GM18868 (cell line): ENCODE measurements around the gene ACVR1.
"Not testable (repeated sequence)": the region's sequence is repeated elsewhere in the genome, so short reads cannot be mapped to it uniquely, and the experiment has no call there.

Source experiments
- ATAC-seq: cut with Tn5 transposase; IDR thresholded peaks from one replicate; pipeline ENCODE4 v1.9.1; 2021; ENCODE audit warnings: mild to moderate bottlenecking, moderate library complexity; ENCODE audit not compliant: unreplicated experiment

Gene ACVR1

DNA sequence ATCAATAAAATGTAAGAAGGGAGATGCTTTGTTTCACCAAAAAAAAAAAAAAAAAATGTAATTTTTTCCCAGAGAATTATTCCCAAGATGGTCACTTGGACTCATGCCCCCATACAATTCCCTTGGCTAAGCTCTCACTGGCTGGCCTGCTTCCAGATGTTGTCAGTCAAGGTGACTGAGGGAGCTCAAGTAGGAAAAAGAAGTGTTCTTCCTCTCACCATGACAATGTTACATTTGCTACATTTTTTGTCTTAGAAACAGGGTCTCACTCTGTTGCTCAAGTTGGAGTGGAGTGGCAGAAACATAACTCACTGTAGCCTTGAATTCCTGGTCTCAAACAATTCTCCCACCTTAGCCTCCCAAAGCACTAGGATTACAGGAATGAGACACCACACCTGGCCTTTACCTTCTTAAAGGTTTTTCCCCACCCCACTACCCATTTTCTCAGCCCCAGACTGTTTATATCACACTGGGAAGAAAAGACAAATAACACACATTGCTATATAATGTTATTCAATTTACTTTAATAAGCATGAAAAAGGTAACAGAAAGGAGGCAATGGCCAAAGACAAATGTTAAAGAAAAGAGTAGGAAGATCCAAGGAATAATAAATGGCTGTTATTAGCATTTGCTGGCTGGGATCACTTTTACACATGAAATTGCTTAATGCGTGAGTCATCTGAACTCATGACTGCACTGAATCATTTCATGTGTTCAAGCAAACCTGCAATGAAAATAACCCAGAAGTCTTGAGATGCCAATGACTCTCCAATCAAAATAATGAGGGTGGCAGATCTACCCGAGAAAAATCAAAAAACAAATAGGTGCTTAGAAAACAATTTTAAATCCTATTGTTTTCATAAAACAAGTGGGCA, 45.2 kb downstream of the ACVR1 start:
- no peak for ATAC-seq

DNA sequence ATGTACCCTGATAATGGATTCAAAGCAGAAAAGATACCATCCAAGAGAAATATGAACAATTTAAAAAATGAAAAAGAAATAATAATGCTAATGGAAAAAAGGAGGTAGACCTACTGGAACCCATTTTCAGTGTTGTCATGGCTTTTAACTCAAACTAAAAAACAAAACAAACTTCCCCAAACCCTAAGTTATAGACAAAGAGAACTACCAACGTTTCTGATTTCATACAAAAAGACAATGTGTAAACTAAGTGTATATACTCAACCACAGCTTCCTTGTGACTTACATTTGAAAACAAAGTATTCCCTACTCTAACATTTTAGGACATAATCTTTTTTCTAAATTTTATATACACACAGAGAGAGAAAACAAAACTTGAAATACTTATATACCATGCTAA, 45.9 kb downstream of the ACVR1 start:
- no peak for ATAC-seq

DNA sequence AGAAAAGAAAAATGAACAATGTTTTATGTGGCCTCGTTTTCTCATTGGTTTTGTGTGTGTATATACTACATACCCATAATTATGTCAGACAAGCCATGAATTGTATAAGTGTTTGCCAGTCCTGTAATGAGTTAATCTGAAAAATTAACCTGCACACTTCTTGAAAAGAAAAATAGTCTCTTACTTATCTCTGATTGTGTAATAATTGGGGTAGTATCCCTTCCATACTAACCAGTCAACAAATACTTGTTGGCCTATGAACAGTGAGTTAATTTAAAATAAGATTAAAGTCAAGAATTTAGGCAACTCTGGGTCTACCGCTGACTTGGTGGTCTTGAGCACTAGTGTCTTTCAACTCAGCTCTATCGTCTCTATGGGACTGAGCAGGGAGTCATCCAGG, 48.8 kb downstream of the ACVR1 start:
- no peak for ATAC-seq

DNA sequence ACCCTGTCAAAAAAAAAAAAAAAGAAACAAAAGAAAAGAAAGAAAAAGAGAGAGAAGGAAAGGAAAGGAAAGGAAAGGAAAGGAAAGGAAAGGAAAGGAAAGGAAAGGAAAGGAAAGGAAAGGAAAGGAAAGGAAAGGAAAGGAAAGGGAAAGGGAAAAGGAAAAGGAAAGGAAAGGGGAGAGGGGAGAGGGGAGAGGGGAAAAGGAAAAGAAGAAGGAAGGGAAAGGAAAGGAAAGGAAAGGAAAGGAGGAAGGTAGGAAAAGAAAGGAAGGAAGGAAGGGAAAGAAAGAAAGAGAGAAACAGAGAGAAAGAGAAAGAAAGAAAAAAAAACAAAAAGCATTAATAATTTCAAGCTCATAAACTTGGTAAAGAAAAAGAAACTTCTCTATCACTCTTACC, 49.5 kb downstream of the ACVR1 start:
- not testable (repeated sequence) for ATAC-seq

DNA sequence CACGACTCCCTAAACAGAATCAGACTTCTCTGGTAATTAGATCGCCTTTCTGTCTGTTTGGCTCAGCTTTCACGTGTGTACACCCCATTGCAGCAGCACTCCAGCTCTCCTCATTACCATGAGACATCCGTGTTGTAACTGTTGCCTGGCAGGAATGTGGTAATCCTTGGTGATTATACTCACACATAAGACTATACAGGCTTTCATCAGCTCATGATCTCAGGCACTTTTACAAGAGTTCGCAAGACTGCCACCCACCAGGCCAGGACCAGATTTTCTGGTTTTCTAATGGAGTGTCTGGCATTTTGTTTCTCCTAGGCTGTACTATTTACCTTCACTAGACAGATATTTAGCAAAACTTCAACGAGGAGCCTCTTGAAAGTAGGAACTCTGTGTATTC, 50.2 kb downstream of the ACVR1 start:
- no peak for ATAC-seq

DNA sequence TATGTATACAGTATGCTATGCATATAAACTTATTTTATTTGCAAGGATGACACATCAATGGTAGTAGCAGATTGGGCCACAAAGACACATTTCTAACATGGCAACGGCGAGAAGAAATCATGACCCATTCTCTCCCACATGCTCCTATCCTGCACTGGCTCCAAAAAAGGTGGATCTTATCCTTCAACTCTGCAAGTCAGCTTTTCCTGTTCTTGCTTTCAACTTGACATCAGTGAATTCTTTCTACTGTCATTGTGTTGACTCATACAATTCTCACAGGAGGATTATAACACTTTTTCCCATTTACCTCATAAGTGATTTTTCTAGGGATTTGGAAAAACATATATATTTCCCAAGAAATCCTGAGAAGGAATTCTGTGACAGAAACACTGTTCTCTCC, 53.1 kb downstream of the ACVR1 start:
- no peak for ATAC-seq

DNA sequence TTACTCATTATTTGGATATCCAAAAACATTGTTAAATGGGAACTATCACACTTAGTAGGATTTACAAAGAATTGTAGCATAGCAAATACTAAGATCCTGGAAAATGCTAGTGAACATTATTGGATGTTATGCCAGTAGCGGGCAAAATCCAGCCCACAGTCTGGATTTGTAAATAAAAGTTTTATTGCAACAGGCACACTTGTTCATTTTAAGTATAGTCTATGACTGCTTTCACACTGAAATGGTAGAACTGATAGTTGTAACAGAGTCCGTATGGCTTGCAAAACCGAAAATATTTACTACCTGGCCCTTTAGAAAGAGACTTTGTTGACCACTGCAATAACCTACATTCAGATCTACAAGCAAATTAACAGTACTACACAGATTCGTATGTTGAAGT, 53.6 kb downstream of the ACVR1 start:
- ATAC-seq: no peak

DNA sequence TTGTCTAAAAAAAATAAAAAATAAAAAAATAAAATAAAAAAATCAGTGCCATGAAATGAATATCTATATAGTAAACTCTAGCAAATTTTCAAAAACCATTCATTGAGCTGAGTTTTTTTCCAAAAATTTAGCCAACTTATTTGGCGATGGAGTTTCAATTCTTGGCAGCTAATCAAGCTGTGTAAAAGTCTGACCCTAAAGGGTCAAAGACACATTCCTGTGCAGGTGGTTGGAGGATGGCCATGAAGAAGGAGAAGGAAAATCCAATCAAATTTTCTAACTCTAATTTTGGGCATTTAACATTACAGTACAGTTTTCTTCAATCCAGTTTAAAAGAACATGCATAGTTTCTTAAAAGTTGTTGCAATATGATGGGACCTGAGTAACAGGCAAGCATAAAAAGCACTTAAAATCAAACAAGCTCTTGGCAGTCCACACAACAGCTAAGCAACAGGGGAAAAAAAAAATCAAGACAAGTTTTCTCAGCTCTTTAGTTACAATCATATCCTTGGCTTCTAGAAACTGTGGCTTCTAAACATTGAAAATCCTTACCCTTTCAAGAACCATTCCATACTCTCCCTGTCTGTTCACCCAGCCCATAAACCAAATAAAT, 54.5 kb downstream of the ACVR1 start:
- ATAC-seq: no peak

DNA sequence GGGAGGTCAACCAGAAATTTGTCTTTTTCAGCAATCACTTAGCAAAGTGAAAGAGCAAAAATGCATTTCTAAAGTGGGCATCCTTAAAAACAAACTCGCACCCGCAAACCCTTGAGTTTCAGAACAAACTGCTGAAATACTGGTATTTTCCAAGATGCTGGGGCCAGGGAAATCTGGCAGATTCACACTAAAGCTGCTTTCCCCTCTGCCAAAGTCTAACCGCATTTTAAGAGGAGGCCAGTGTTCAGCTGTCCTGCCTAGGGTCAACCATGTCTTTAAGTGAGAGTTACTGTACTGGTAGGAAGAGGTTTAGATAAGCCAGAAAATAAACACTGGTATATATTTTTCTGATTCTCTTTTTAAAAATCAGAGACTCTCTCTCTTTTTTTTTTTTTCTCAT, 55.9 kb downstream of the ACVR1 start:
- no peak for ATAC-seq

DNA sequence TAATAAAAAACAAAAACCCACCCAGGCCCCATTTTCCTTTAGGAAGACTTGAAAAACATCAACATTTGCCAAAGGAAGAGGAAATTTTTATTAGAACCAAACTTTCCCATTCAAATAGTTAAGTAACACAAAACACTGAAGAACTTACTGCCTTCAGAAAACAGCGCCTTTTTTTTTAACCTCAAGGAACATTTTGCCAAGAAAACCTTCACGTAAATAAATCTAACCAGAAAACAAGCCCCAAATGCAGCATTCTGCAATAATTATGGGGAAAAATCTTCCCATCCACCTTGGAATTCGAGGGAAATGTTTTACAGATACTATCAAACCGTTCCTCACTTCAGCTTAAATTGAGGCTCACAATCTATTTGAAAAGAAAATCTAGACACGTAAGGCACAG, 56.4 kb downstream of the ACVR1 start:
- ATAC-seq: no peak

DNA sequence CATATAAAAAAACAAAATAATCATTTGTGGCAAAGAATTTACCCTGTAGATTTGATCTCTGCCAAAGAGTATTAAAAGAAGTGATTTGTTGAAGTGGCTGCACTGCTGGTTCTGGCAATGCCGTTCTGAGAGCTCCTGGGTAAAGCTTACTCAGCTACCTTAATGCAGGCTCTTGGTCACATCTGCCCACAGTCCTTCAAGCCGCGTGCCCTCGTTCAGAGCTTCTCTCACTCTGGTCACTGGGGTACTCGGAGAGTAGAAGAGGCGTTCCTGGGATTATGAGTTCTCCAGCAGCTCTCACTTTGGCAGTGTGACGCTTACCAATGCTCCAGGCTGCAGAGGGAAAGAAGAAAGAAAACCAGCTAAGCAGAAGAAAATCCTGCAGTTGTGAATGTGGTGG, 57.9 kb downstream of the ACVR1 start:
- no peak for ATAC-seq

DNA sequence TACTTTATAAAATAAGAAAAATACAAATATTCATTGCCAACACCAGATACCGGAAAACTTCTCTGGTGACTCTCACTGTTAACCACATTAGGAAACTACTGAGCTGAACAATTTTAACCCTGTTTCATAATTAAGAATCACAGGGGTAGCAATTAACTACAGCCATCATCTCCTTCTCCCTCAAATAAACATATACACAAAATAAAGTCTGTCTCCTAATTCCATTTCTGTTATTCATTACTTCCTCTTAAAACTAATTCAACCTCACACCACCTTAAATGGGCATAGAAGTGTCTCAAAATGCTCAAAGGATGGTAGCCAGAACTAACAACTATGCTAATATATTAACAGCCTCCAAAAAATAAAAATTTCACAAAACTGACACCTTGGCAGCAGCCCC, 60.7 kb downstream of the ACVR1 start:
- no peak for ATAC-seq

DNA sequence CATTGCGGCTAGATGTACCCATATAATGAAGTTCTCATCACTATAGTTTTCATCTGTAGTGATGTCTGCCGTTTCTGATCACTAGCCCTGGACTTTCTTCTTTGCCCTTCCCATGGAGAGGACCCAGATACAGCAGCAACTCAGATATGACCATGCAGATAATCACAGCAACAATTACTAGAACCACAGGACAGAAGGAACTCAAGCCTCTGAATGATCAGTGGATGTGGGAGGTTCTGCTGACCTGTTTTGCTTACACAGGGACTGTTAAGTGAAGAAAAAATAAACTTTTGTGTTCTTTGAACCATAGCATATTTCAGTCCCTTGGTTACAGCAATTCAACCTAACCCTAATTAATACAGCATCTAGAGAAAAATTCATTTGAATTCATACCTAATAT, 62.7 kb downstream of the ACVR1 start:
- ATAC-seq: no peak

DNA sequence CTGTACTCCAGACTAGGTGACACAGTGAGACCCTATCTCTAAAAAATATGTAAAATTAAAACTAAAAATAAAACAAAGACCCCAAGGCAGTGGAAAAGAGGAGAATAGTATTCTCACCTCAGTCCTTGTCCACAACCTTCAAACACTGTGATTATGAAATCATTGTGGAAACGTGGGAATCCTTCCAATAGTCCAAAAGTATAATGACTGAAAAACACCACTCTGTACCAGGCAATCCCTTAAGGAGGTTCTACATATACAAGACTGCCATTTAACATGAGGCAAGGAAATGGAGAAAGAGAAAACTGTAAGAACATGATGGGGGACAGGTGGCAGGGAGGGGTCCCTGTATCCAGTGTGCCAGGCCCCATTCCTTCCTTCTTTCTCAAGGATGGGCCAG, 66.1 kb downstream of the ACVR1 start:
- no peak for ATAC-seq

DNA sequence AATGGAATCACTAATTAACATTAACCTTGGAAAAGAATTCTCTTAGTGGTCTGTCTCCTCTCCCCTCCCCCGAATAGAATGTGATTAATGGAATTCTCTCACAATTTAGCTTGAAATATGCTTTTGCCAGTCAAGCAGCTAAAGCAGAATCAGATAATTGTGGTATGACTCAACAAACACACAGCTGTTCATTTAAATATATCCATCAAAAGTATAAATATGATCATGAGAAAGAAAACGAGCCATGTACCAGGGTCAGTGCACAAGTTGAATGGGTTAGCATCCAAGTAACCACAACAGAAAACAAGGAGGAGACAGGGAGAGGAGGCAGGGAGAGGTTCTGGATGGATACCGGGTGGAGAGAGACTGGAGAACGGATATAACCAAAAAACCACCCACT, 66.9 kb downstream of the ACVR1 start:
- ATAC-seq: no peak

DNA sequence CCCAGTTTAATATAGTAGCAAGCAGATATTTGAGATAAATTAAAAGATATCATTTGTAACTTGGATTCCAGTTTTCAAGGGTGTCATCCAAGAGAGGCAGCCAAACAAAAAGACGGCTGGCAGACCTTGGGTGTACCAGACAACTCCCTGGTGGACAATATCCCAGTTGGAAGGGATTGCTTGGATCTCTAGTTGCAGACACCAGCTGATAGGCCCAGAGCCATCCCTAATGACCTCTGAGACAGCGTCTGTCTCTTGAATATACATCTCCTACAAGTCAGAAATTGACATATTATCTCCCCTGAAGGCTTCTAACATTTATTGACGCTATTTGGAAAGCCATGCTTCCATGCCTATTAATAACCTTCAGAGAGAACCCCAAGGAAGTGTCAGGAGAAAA, 67.7 kb downstream of the ACVR1 start:
- no peak for ATAC-seq

DNA sequence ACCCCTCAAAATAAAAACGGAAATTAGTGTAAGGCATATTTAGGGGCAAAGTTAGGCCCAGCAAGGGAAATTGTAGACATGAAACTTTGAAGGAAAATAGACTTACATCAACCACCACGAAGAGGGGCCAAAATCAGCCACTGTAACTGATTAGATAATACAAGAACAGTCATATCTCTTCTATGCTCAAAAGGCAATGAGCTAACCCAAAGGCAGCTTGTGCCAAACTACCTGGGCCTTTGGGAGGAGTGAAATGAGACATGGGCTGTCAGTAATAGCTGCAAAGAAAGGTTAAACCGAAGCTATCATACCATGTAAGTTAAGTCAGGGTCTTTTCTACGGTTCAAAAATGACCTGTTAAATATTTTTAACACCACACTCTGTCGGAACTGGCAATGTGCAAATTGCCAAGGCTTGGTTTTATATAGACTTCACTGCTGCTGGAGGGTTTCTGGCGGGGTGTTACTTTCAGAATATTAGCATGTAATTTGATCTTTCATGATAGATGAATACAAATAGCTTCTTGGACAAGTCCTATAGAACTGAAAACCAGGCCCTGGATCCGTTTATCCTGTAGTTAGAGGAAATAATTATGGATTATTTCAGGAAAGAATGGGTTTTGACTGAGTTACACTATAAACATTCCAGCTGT, 69.6 kb downstream of the ACVR1 start:
- no peak for ATAC-seq

DNA sequence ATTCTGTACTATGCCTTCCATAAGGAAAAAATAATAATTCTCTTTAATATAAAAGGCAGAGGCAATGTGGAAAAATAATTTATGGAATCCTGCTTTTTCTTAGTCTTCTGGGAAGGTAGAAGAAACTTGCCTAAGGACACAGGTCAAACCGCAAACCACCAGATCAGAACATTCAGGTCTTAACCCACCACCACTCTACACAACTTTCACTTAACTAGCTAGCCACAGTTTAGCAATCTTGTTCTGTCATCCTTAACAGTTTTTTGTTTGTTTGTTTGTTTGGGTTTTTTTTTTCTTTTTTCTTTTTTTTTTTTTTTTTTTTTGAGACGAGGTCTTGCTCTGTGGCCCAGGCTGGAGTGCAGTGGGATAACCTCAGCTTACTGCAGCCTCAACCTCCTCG, 70.6 kb downstream of the ACVR1 start:
- ATAC-seq: no peak

DNA sequence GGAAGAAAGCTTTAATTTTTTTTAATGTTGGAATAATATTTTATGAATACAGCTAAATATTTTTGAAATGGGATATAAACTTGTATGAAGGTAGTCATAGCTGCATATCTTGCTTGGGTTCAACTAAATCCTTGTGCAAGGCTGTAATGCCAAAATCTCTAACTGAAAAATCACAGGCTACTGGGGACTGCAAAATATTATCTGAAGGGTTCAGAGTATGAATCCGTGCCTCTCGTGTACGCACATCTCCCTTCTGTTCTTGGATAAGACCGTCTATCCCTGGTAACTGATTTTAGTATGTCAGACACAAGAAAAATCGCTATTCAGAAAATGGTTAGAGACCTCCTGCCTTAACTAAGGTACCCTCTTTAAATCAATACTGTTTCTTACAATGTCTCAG, 71.8 kb downstream of the ACVR1 start:
- ATAC-seq: no peak

DNA sequence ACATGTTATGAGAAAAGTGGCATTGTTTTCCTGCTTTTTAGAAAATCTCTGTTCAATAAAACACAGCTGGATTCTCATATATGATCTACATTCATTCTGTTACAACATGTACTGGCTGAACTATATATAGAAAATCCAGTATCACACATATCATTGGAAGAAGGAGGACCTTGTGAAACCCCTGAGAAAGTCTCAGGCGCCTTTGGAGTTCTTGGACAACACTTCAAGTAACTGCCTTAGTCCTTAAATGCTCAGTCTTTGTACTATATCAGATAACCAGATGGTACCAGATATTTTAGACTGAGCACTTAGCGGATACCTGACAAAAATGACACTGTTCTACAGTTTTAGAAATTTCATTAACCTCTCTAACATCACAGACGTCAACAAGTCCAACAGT, 72.2 kb downstream of the ACVR1 start:
- no peak for ATAC-seq

DNA sequence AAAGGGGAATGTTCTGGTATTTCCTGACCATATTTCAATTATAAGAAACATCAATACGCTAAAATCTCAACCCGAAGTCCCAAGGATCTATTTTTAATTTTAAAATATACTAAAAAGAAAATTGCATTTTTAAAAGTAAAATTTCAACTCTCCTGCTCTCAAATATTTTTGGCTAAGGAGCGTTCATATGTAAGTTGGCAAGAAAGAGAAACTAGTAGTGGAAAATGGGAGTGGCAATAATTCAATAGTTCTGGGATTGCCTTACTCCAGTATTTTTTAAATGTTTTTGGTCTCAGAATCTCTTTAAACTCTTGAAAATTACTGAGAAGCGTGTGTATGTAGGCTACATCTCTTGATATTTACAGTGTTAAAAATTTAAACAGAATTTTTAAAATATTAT, 72.7 kb downstream of the ACVR1 start:
- no peak for ATAC-seq

DNA sequence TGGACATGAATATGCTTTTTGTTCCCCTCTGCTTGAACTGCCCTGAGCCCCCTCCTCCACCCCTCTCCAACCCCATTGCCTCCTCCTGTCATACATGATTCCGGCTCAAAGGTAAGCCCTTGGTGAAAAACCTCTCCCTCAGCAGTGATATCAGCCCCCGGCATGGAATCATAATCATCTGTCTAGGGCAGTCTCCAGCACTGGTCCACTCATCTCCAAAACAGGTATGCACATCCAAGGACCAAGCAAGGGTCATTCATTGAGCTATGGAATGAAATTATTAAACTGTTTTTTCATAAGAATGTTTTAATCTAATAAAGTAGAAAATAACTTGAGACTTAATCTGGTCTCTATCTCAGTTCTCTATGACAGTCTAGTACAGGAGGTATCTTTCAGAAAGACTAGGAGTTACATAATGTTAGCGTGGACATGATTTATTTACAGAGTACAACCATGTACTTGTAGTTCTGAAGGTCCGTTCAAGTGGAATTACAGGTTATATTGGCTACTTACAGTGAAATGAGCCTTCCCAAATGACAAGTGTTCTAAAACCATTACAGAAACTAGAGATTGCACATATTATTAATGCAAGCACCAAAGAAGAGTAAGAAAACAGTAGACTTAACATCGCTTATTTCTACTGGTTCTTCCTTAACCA, 75.2 kb downstream of the ACVR1 start:
- ATAC-seq: no peak
